ENCODE data around the gene SPATA7.

SPATA7 gene

DNA sequence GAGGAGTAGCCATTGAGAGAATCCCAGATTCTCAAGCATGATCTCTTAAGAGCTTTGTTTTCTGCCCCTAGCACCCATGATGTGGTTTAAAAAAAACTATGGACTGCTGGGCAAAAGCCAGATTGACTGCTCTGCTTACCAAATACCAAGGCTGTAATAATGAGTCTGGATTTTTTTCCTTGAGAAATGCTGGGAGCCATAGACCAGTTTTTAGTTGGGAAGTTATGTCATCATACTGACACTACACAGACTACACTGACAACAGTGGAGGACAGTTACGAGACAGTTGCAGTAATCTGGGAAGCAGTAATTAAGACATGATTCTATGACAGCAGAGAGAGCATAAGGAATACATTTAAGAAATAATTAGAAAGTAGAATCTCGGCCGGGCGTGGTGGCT lies 35.8 kb downstream of the SPATA7 start:
- no peak for DNase-seq

DNA sequence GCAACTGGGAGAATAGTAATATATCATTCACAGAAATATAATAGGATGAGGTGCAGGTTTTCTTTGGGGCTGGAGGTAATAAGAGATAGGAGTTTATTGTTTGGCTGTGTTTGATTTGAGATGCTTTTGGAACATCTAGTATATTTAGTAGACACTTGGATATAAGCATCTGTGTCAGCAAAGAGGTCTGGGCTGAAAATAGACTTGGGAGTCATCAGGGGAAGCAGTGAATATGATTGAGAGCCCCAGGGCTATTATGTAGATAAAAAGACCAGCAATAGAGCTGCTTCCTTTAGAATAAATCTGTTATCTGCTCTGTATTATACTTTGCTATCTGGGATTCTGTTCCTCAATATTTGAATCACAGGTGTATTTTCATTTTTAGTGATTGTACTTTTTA lies 36.6 kb downstream of the SPATA7 start:
- DNase-seq, result no peak

DNA sequence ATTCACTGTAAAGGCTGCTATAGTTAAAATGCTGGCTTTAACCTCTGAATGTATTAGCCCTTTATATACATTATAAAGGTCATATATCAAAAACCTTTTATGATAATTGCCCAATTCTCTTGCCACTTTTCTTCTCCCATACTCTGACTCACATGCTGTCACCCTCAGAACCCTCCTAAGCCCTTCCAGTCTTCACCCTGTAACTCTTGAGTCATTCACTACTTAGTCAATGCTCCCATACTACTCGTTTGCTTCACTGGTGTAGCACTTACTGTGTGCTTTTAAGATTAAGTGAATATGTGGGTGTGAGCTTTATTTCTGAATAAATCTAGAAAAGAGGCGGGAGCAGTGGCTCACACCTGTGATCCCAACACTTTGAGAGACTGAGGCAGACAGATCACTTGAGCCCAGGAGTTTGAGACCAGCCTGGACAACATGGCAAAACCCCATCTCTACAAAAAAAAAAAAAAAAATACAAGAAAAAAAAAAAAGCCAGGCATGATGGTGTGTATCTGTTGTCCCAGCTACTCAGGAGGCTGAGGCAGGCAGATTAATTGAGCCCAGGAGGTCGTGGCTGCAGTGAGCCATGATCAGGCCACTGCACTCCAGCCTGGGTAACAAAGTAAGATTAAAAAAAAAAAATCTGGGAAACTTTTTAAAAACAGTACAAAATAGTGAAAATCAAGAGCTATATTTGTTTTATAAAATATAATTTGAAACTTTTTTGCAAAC lies 37.6 kb downstream of the SPATA7 start:
- DNase-seq, result no peak

DNA sequence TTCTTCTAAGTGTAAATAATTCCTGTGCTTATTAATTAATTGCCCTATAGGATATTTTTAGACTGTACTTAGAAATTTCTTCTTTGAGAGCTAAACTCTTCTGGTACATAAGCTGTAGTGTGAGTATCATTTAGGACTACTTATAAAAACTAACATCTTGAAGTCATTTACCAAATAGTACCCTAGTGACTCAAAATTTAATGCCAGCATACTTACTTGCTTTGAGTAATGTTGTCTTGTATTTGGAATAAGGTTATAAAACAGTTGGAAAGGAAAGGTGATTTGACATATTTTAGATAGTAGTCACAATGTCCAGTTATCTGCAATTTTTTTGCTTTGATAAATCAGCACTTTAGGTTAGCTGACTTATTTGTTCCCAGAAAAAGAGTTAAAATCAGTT lies 39.1 kb downstream of the SPATA7 start:
- DNase-seq, result no peak

DNA sequence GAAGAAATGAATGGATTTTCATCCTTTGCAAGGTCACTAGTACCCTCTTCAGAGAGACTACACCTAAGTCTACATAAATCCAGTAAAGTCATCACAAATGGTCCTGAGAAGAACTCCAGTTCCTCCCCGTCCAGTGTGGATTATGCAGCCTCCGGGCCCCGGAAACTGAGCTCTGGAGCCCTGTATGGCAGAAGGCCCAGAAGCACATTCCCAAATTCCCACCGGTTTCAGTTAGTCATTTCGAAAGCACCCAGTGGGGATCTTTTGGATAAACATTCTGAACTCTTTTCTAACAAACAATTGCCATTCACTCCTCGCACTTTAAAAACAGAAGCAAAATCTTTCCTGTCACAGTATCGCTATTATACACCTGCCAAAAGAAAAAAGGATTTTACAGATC lies 40.8 kb downstream of the SPATA7 start:
- DNase-seq, result no peak

DNA sequence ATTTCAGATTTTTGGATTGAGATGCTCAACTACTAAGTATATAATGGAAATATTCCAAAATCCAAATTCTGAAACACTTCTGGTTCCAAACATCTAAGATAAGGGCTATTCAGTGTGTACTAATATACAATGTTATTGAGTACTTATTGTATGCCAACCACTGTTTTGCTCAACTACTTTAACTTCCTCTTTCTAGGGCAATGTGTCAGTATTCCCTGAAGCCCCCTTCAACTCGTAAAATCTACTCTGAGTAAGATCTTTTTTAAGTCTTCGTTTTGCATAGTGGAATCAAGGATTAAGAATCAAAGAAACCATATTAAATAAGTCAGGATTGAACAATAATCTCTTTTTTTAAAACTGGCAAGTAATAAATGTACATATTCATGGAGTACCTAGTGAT lies 45.5 kb downstream of the SPATA7 start:
- peak; percentile 11 for DNase-seq

DNA sequence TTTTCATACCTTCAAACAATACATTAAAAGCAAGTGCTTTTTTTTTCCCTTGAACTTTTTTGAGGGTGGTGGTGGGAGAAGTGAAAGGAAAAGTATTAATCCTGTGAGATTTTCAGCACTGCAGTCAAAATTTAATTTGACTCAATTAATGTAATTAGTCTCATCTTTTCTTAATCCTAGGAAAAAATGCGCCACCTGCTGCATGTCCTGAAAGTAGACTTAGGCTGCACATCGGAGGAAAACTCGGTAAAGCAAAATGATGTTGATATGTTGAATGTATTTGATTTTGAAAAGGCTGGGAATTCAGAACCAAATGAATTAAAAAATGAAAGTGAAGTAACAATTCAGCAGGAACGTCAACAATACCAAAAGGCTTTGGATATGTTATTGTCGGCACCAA lies 52.2 kb downstream of the SPATA7 start:
- peak; percentile 5 for DNase-seq

DNA sequence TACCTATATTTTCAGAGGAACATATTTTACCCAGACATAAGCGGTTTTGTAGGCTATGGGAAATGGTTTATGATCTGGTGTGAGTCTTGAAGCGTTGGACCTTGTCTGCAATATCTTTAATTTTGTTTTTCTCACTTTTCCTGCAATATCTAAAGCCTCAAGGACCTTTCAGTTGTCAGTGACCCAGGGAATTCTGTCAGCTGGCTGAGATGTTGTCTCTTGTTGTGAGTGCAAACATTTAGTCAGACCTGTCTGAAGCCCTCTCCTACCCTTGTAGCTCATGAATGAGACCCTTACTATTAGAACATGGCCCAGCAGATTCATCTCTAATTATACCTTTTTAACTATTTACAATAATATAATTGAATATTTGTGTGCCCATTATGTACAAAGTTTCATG lies 53.6 kb downstream of the SPATA7 start:
- no peak for DNase-seq

DNA sequence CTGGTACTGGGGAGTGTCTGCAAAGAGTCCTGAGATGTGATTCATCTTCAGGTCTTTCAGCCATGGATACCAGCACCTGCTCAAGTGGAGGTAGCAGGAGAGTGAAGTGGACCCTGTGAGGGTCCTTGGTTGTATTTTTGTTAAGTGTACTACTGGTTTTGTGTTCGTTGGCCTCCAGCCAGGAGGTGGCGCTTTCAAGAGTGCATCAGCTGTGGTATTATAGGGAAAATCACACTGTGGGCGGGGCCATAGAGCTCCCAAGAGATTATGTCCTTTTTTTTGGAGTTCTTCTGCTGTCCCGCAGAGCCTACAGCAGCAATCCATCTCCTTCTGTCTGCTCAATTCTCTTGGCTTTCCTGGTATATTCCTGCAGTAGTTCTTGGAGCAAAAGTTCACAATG lies 66.8 kb downstream of the SPATA7 start:
- no peak for DNase-seq

DNA sequence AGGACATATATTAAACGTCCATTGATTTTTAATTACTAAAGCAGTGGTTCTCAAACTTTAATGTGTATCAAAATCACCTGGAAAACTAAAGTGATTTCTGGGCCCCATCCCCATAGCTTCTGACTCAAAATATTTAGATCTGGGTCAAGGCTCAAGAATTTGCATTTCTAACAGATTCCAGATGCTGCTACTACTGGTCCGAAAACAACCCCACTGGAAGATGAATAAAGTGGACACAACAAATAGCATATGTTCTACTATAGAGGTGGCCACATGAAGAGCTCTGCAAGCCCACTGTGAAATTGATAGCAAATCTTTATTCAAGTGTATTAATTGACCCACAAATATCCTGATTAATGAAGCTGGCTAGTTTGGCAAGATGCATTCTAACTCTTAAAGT lies 69.4 kb downstream of the SPATA7 start:
- DNase-seq, result no peak

DNA sequence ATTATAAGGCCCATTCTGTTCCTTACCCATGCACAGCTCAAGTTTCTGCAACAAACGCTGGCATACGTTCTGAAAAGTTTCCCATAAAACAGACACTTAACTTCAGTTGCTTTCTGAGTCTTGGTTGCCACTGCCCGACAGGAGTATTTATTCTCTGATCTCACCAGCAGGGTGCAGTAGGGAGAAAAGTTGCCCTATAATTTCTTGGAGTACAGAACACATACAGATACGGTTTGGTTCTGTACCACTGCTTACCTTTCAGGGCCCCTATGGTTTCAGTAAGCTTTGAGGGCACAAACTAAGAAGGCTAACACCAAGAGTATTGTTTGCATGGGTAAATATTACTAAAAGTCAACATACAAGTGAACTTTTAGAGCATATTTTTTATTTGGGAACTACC lies 77.9 kb downstream of the SPATA7 start:
- peak; percentile 22 for DNase-seq

DNA sequence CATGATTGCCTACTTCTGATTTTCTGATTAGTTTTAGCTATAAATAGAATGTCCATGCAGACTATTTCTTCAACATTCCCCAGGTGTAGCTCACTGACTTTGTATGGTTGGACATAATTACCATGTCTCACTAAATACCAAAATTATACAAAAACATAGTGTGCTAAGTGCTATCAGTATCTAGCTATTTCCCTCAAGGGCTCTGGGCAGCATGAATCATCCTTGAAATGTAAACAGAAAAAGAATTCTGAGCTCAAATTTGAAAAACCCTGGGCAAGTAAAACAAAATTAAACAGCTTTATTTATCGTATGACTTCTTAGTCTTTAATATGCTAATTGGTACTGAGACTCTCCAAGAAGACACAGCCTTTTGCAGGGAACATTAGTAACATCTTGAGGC lies 82.9 kb downstream of the SPATA7 start:
- DNase-seq, result no peak

DNA sequence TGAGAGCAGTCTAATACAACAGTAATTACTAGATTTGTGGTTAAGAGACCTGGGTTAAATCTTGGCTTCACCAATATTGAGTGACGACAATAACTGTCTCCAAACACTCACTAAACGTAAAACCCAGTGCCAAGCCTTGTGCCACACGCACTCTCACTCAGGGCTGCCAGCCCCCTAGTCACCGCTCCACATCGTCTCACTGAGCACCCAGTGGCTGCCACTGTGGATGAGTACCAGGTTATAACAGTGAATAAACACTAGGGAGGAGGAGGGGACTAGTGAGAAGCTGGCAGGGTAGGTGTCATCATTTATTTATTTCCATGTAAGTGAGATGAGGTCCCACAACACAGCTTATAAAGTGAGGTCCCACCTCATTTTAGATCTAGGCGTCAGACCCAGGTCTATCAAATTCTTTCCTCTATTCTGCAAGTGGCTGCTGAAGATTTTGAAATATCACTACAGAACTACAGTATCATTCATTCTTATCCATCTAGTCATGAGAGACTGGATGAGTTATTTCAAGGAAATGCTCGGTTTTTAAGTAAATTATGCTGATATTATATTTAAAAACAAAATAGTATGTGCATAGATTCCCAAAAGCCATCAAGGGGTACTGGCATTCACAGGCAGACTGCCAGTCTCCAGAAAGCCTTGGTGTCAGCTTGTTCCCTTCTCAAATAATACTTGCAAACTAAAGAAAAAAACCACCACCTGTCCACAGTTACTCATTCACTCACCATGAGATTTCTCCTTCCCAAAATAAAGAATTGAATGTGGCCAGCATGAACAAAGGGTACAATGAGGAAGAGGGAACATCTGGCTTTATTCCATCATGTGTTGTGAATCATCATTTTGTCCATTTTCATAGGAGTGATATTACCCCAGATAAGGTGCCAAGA lies 85.3 kb downstream of the SPATA7 start:
- DNase-seq, result no peak

DNA sequence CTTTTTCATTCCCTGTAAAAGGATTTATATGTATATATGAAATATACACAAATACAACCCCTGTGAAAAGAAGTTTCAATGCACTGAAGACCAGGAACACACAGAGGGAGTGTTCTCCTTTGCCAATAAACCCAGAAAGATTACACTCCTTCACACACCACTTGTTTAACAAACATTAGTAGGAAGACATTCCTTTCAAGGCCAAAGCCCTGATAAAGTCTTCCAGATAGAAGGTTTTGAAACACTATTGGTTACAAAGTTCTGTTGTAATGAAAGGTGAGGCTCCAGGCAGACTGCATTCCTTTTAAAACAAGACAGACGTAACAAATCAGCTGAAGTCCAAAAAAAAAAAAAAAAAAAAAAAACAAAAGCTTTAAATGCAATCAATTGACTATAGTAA lies 88.3 kb downstream of the SPATA7 start:
- no peak for DNase-seq

DNA sequence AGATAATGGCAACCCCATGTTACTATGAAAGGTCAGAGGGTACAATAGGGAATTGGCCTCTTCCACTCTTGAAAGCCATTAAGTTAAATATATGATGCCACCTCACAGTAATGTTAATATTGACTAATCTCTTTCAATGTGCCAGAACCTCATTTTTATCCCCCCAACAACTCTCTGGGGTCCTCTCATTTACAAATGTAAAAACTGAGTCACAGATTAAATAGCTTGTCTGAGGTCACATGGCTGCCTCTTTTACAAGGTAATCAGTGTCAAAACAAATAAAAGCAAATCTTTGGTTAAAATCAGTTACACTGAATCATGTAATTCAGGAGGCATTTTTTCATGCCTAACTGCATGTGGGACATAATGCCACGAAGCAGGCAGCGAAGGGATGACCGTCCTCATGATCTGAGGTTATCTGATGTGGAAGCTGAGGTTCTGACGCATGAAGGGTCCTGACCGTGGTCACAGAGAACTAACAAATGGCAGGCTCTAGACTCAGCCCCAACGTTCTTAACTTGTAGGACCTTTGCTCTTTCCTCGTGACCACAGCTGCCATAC lies 90.8 kb downstream of the SPATA7 start:
- no peak for DNase-seq

DNA sequence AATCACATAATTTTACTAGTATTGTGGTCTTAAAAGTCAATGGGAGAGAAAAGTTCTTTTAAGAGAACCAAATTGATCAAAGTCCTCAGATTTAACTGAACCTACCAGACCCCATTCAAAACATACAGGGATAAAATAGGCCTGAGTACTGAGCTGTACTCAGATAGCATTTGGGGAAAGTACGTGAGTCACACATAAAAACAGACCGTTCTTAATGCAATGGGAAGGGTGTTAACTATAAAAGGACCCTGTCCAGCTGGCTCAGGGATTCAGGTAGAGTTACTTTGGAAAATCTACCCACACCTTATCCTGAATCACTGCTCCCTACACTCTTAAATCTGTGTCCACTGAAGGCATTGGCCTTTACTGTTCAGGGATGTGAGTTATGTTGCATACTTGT lies 91.4 kb downstream of the SPATA7 start:
- no peak for DNase-seq

DNA sequence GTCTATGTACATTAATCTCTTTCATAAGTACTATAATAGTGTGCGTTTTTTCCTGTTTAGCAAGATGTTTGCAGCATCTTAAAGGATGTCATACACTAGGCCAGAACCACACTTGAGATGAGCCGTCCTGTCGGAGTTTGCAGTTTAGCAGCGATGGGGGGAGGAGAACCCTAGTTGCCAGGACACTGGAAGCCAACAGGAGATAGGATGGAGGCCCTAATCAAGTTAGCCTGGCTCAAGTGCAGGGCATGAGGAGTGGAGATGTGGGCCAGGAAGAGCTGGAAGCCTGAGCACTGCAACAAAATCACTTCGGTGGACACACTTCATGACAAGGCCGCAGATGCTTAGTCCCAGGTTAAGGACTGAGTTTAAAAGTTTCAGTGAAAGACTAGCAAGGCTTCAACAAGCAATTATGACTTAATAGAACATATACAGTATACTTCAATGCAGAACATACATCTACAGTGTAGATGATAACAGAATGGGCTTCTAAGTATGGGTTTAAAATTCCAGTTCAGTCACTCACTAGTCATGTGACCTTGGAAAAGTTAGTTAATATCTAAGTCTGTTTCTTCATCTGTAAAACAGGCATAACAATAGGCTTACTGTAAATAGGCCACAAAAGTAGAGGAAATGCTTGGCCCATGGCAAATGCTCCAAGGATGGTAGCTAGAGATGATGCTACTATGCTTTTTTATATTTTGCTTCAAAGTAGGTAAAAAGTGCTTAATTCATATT lies 92.2 kb downstream of the SPATA7 start:
- DNase-seq, result no peak

DNA sequence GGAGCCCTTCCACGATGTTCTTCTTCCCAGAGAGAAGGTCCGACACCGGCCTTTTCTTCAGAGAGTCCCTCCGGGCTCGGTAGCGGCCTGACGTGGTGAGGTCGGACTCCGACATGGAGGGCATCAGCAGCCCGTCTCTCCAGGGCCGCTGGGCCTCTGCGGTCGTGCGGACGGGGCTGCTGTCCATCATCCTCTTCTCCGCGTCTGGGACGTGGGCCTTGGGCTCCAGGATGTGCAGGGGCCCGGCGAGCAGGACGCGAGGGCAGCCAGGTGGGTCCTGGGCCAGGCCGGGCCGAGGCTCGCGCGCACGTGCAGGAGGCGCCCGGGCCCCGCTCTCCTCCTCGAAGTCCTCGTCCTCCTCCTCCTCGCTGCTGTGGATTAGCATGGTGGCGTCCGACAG lies 93.5 kb downstream of the SPATA7 start:
- no peak for DNase-seq

DNA sequence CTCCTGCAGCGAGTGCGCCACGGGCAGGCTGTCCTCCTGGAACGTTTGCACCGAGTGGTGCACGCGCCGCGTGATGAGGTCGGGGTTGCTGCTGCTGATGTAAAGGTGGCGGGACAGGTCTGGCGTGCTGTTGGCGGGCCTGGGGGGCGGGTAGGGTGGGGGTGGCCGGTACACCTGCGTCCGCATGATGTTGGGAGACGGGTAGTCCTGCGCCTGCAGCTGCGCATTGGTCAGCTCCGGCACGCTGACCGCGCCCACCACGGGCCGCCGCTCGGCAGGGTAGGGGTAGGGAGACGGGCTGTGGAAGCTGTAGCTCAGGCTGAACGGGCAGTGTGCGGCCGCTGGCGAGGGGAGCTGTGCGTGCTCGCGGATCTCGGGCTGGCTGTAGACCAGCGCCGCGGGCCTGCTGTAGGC lies 94.1 kb downstream of the SPATA7 start:
- DNase-seq, result no peak

DNA sequence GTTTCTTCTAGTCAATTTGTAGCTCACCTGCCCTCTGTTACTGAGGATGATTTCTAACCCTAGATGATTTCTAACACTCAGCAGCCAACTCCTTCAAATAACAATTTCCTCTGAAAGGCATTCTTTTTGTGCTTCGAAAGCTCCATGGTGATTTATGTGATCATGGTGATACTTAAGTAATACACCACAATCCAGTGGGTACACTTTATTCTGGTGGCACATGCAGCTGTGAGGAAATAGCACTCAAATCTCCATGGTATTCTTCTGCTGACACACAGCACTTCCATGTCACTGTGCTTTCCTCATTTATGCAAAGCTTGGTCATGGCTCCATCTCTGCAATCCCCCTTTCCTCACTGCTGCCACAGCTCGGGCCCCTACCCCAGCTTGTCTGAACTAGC lies 95.6 kb downstream of the SPATA7 start:
- DNase-seq, result no peak

DNA sequence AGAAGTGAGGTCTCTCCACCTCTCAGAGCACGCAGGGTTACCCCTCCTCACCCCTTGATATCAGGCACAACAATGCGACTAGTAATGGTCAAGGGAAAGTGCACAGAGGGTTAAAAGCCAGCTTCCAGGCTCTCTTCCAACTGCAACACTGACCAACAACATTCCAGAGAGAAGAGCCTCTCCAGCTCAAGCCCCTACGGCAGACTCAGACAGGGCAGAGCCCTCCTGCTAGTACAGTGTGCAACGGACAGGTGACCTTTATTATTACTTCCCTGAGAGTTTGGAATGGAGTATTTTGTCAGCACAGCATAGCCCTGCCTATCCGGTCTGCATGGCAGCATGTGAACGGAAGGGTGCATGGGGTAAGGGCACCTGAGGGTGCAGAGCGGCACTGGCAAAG lies 96.3 kb downstream of the SPATA7 start:
- no peak for DNase-seq

DNA sequence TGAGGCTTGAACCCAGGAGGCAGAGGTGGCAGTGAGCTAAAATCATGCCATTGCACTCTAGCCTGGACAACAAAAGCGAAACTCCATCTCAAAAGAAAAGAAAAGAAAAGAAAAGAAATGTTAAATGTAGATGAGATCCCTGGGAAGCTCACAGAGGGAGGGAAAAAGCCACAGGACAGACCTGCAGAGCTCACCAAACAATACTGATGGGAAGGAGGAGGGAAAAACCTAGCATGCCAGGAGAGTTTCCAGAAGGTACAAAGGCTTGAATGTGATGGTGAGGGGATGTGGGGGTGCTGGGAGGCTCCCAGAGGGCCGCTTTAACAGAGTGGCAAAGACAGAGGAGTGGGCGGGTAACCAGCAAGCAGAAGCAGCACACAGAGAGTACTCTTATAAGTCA lies 97.1 kb downstream of the SPATA7 start:
- no peak for DNase-seq
